Erythroblast (primary cell): Measurements from ENCODE around the gene ATN1.

Experiments
- DNase-seq, 2 experiments: peaks; one replicate each; lab custom pipeline; 2025; lab: John Stamatoyannopoulos, UW
- GATA1 ChIP-seq: IDR thresholded peaks from 2 replicates; pipeline ENCODE4 v1.6.1; 2011; ENCODE audit warnings: low read depth, mild to moderate bottlenecking, control low read depth, low read length, moderate library complexity
- POLR2A ChIP-seq: IDR thresholded peaks from 2 replicates; pipeline ENCODE4 v1.6.1; 2011; ENCODE audit warnings: mild to moderate bottlenecking, low read length

Gene ATN1

DNA sequence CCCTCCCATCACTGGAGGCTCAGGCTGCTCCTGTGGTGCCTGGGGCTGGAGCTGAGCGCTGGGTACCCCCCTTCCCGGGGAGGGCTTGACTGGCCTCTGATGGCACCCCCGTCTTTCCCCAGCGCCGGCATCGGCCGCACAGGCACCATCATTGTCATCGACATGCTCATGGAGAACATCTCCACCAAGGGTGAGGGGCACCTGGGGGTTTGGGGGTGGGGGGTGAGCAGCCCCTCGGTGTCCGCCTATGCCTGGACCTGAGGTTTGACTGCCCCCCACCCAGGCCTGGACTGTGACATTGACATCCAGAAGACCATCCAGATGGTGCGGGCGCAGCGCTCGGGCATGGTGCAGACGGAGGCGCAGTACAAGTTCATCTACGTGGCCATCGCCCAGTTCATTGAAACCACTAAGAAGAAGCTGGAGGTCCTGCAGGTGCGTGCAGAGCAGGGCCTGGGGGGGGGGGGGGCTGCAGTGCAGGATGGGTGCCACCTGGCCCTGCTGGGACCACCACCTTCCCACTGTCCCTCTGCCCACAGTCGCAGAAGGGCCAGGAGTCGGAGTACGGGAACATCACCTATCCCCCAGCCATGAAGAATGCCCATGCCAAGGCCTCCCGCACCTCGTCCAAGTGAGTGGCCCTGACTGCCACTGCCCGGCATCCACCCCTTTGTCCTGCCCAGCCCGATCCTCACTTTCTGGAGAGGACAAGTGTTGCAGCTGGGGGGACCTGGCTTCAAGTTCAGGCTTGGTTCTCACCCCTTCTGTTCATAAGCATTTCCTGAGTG, 32.2 kb downstream of the ATN1 start:
- DNase-seq: no peak
- TF ChIP-seq GATA1 (no peak), POLR2A (no peak)

DNA sequence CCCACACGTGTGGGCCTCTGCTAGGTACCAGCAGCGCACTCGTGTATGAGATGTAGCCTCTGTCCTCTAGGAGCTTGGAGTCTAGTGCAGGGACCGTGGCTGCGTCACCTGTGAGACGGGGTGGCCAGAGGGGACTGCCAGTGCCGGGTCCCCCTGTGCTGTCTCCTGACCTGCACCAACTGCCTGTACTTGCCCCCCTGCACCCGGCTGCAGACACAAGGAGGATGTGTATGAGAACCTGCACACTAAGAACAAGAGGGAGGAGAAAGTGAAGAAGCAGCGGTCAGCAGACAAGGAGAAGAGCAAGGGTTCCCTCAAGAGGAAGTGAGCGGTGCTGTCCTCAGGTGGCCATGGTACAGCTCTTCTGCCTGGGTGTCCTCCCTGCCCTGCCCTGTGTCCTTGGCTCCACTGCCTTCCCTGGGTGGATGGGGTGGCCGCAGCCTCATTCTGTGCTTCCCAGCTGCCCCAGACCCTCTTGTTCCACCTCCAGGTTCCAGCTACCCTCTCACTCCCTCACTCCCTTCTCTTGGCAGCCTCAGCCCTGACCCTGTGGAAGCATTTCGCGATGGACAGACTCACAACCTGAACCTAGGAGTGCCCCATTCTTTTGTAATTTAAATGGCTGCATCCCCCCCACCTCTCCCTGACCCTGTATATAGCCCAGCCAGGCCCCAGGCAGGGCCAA, 33.0 kb downstream of the ATN1 start:
- no peak for TF ChIP-seq GATA1
- TF ChIP-seq POLR2A: no peak
- DNase-seq: peak; percentile 54 to 59

DNA sequence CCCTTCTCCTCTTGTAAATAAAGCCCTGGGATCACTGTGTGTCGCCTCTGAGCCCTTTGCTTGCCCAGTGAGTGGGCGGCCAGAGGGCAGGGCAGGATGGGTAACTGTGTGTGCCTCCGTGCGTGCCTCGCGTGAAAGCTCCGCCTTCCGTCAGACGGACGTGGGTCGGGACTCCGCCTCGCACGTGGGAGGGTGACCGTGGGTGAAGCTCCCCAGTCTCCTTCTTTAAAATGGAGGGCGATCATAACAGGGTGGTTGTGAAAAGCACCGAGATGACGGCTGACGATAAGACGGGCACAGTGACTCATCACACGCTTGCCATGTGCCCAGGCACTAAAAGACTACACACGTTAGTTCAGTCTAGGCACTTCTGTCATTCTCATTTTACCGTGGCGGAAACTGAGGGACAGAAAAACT, 33.5 kb downstream of the ATN1 start:
- DNase-seq: peak; percentile 86 to 90
- TF ChIP-seq POLR2A: no peak
- TF ChIP-seq GATA1: peak; percentile 47

- DNase-seq: peak; percentile 91 to 93
- TF ChIP-seq GATA1 (no peak), POLR2A (peak; percentile 86)
Measured at GRCh38 chr12:6961695-6962284, 34.0 kb downstream of the ATN1 start.

- no peak for DNase-seq
- TF ChIP-seq GATA1 (no peak), POLR2A (no peak)
Measured at GRCh38 chr12:6962285-6963015, 34.7 kb downstream of the ATN1 start.

- DNase-seq: no peak
Measured at GRCh38 chr12:6963016-6963731, 35.4 kb downstream of the ATN1 start.

DNA sequence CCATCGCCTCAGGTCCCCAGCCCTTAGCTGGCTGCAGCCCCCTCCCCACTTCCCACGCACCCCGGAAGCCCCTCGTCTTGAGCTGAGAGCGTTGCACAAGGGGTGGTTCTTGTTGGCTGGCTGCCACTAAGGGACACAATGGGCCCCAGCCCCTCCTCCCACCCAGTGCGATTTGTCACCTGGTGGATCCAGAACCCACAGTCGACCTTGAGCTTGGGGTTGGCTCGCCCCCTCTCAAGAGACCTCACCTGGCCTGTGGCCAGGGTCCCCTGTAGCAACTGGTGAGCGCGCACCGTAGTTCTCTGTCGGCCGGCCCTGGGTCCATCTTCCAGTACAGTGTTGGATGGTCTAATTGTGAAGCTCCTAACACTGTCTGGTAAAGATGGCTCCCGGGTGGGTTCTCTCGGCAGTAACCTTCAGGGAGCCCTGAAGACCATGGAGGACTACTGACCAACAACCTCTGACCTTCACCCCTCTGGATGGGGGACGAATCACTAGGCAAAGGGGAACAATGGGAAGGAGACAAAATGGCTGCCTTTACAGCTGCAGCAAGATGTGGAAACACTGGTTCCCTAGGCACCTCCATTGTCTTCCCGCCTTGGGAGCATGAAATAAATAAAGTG, 36.1 kb downstream of the ATN1 start:
- TF ChIP-seq GATA1 (no peak), POLR2A (no peak)

More at GRCh38 chr12:6963016-6963731, 35.4 kb downstream of the ATN1 start:
- TF ChIP-seq POLR2A: no peak
- no peak for TF ChIP-seq GATA1

GRCh38 chr12:6964605-6965025, 36.9 kb downstream of the ATN1 start:
- DNase-seq: peak; percentile 71 to 77
- TF ChIP-seq POLR2A: no peak
- TF ChIP-seq GATA1: no peak

More for the DNA sequence above, 36.1 kb downstream of the ATN1 start:
- no peak for DNase-seq

DNA sequence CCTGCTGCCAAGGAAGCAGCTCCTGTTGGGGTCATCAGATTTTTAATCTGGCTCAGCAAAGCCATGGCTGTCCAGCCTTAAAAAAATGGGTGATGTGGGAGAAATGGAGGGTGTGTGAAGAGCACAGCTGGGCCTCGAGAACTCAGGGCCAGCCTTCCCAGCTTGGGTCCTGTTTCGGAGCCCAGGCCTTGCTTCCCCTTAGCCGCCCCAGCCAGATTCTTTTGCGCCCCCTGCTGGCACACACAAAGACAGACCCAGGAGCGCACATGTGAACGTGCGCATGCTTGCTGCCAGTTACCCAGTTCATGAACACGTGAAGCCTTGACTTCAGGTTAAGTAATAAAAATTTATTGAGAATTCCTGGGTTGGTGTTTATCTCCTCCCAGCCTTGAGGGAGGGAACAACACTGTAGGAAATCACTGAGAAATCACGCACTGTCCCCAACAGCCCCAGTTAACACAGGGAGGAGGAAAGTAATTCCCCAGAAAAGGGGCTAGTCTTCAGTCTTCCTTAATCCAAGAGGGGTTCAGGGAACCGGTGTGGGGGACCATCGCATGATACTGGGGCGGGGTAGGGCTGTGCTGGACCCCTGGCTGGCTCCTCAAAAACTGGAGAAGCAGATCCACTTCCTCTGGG, 37.4 kb downstream of the ATN1 start:
- DNase-seq: peak; percentile 91 to 93
- TF ChIP-seq POLR2A (peak; percentile 42), GATA1 (no peak)

GRCh38 chr12:6965714-6966113, 38.0 kb downstream of the ATN1 start:
- TF ChIP-seq GATA1 (no peak), POLR2A (no peak)
- no peak for DNase-seq

DNA sequence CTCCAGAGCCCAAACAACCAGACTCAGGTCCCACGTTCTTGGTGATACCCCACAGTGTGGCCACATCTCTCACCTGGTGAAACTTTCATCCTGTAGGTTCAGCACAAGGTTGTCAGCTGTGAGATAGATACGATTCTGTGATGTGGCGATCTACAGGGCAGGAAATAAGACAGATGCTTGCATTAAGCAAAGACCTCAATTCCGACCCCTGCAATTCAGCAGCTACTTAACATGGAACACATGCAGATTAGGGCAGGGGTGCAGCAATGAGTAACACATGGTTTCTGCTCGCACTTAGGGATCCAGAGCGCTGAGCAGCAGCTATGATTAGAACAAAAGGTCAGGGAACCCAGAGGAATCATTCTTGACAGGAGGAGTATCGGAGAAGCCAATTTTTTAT, 38.6 kb downstream of the ATN1 start:
- TF ChIP-seq GATA1: no peak
- no peak for TF ChIP-seq POLR2A
- DNase-seq: no peak

- no peak for TF ChIP-seq GATA1
- no peak for TF ChIP-seq POLR2A
- no peak for DNase-seq
Measured at GRCh38 chr12:6967651-6968100, 39.9 kb downstream of the ATN1 start.
